Esophagus squamous epithelium (tissue), 5 donors: ENCODE measurements around the gene TMTC2. TPM values are rescaled to one million over a fixed set of nuclear protein-coding genes. Genes with fewer than 3 reads are reported as not detected.

Source experiments
- DNase-seq: peaks from one replicate; lab custom pipeline; 2025; lab: John Stamatoyannopoulos, UW
- H3K27ac ChIP-seq, 4 donors: fragments of 200-600 bp; sonication (generic); one replicate each; pipeline ENCODE4 v1.5.1; 2016 to 2019; ENCODE audit warnings: mild to moderate bottlenecking in 1 of 4
- H3K27me3 ChIP-seq, 4 donors: fragments of 200-600 bp; sonication (generic); 1 replicate in 3 of 4; 2 replicates in 1 of 4; pipeline versions ENCODE4 v1.5.1 to v1.6.0; 2017 to 2021; ENCODE audit warnings: antibody characterized with exemption in 1 of 4
- H3K36me3 ChIP-seq, 3 donors: fragments of 200-600 bp; sonication (generic); one replicate each; pipeline ENCODE4 v1.5.1; 2016 to 2019
- H3K4me1 ChIP-seq, 3 donors: fragments of 200-600 bp; sonication (generic); one replicate each; pipeline ENCODE4 v1.5.1; 2017 to 2019
- H3K4me3 ChIP-seq, 4 donors: fragments of 200-600 bp; sonication (generic); 1 replicate in 3 of 4; 2 replicates in 1 of 4; pipeline ENCODE4 v1.5.1; 2016 to 2019; ENCODE audit warnings: mild to moderate bottlenecking in 2 of 4, moderate library complexity in 1 of 4
- H3K9me3 ChIP-seq, 3 donors: fragments of 200-600 bp; sonication (generic); one replicate each; pipeline ENCODE4 v1.5.1; 2016 to 2019
- CTCF ChIP-seq, 6 experiments: fragments of 450-650 bp in 4 of 6; fragments of 200-600 bp in 2 of 6; sonication (generic) in 2 of 6; IDR thresholded peaks; one replicate each; pipeline ENCODE4 v1.5.1; 2016 to 2019; ENCODE audit warnings: antibody characterized with exemption in 6 of 6, mild to moderate bottlenecking in 4 of 6, moderate library complexity in 4 of 6
- POLR2A ChIP-seq, 4 donors: fragments of 450-650 bp; IDR thresholded peaks; one replicate each; pipeline ENCODE4 v1.6.1; 2017; ENCODE audit warnings: antibody characterized with exemption in 4 of 4, mild to moderate bottlenecking in 4 of 4, moderate library complexity in 3 of 4
- WGBS, 2 donors: methylation state at CpG; one replicate each; pipeline ENCODE4 v1.1.5; 2018; 5-methylcytosine and 5-hydroxymethylcytosine counted together
- intact Hi-C: fragments of 100-400 bp; cut with DNase I; formaldehyde crosslinking; loops from one replicate; pipeline ENCODE4 v1.15.0; 2022
- total RNA-seq, 4 donors: library from RNA; depleted of rRNA; stranded (reverse); fragments of >200 nt; gene quantifications; one replicate each; pipeline ENCODE4 v1.1.0, GENCODE V29; 2016
- donor health status: DM: yes; HTN: yes; CAD: no.

TMTC2 gene
- total RNA-seq, 4 donors from 2014 or later: 18.3 to 27.0 (median 21.8) TPM

GRCh38 chr12:83083616-83084015, 396.9 kb downstream of the TMTC2 start:
- H3K27ac ChIP-seq: no peak overlapping the region
- no peak for DNase-seq
- intact Hi-C loops: no loop called here
- H3K4me3 ChIP-seq: no peak overlapping the region
- no peaks in the 10 kb centered on the region for H3K27me3 ChIP-seq
- no peaks in the 10 kb centered on the region for H3K36me3 ChIP-seq
- WGBS, 2 donors: 67 to 70% methylated on average over 4 of the region's 4 CpGs
- H3K4me1 ChIP-seq: no peaks in the 10 kb centered on the region
- H3K9me3 ChIP-seq: no peaks in the 10 kb centered on the region
- TF ChIP-seq CTCF (IDR thresholded peaks at IDR 0.05) (no peak), POLR2A (IDR thresholded peaks at IDR 0.05) (no peak)

GRCh38 chr12:83084516-83085234, 398.0 kb downstream of the TMTC2 start:
- H3K4me3 ChIP-seq: no peak overlapping the region
- DNase-seq: no peak
- 56 to 75% methylated on average over 3 of the region's 3 CpGs for WGBS, 2 donors
- intact Hi-C loops: no loop called here
- H3K36me3 ChIP-seq: no peaks in the 10 kb centered on the region
- H3K27ac ChIP-seq: no peak overlapping the region
- no peaks in the 10 kb centered on the region for H3K9me3 ChIP-seq
- H3K4me1 ChIP-seq: no peaks in the 10 kb centered on the region
- no peaks in the 10 kb centered on the region for H3K27me3 ChIP-seq
- no peak for TF ChIP-seq CTCF (IDR thresholded peaks at IDR 0.05)
- no peak for TF ChIP-seq POLR2A (IDR thresholded peaks at IDR 0.05)

GRCh38 chr12:83086023-83086422, 399.3 kb downstream of the TMTC2 start:
- no peak overlapping the region for H3K27ac ChIP-seq
- TF ChIP-seq CTCF (IDR thresholded peaks at IDR 0.05) (no peak), POLR2A (IDR thresholded peaks at IDR 0.05) (no peak)
- intact Hi-C loops: no loop called here
- no peak overlapping the region for H3K4me3 ChIP-seq
- no peaks in the 10 kb centered on the region for H3K36me3 ChIP-seq
- no peak for DNase-seq
- WGBS, 2 donors: 86 to 100% methylated on average over 7 to 10 of the region's 10 CpGs
- no peaks in the 10 kb centered on the region for H3K9me3 ChIP-seq
- H3K27me3 ChIP-seq: no peaks in the 10 kb centered on the region
- H3K4me1 ChIP-seq: no peaks in the 10 kb centered on the region

- H3K27ac ChIP-seq: no peak overlapping the region
- TF ChIP-seq POLR2A (IDR thresholded peaks at IDR 0.05): no peak
- TF ChIP-seq CTCF (IDR thresholded peaks at IDR 0.05): no peak
- no peak for DNase-seq
- no peaks in the 10 kb centered on the region for H3K4me1 ChIP-seq
- no peaks in the 10 kb centered on the region for H3K36me3 ChIP-seq
- H3K9me3 ChIP-seq: no peaks in the 10 kb centered on the region
- H3K27me3 ChIP-seq: no peaks in the 10 kb centered on the region
- WGBS, 2 donors: 93 to 94% methylated on average over 2 of the region's 2 CpGs
- no peak overlapping the region for H3K4me3 ChIP-seq
- intact Hi-C loops: no loop called here
Measured at GRCh38 chr12:83089575-83089974, 402.9 kb downstream of the TMTC2 start.

GRCh38 chr12:83092129-83092528, 405.4 kb downstream of the TMTC2 start:
- Histone ChIP-seq H3K36me3 (no peaks in the 10 kb centered on the region), H3K27ac (no peak overlapping the region), H3K27me3 (no peaks in the 10 kb centered on the region), H3K4me1 (no peaks in the 10 kb centered on the region), H3K4me3 (no peak overlapping the region), H3K9me3 (no peaks in the 10 kb centered on the region)
- intact Hi-C loops: no loop called here
- 60 to 88% methylated on average over 1 of the region's 1 CpG for WGBS, 2 donors
- DNase-seq: no peak
- TF ChIP-seq CTCF (IDR thresholded peaks at IDR 0.05) (no peak), POLR2A (IDR thresholded peaks at IDR 0.05) (no peak)
